Activated B cell treated with CpG ODN at 0.5 μM for 24 hours (primary cell): ENCODE measurements around the gene PLCG2. TPM values are rescaled to one million over a fixed set of nuclear protein-coding genes. Genes with fewer than 3 reads are reported as not detected.

Source experiments
- ATAC-seq: fragments of 200-7000 bp; cut with Tn5 transposase; one replicate; pipeline ENCODE4 v1.10.0; 2021; ENCODE audit warnings: low read depth, mild to moderate bottlenecking, moderate library complexity
- CTCF ChIA-PET: fragments of 350-600 bp; sonication (Branson Sonifier 250); formaldehyde crosslinking; loops from one replicate; lab custom pipeline; 2021; ENCODE audit warnings: antibody characterized with exemption; lab: Charles Lee
- POLR2A ChIA-PET: fragments of 350-600 bp; sonication (Branson Sonifier 250); formaldehyde crosslinking; loops from one replicate; lab custom pipeline; 2021; ENCODE audit warnings: antibody characterized with exemption; lab: Charles Lee
- DNase-seq: peaks from one replicate; pipeline ENCODE4 v3.0.0; 2022
- H3K27ac Mint-ChIP-seq: one replicate; pipeline ENCODE4 v1.8.0; 2020; ENCODE audit warnings: mixed read lengths
- H3K27me3 Mint-ChIP-seq: one replicate; pipeline ENCODE4 v1.8.0; 2021; ENCODE audit warnings: mixed read lengths
- H3K36me3 Mint-ChIP-seq: one replicate; pipeline ENCODE4 v1.8.0; 2021; ENCODE audit warnings: low read depth, mixed read lengths
- H3K4me1 Mint-ChIP-seq: one replicate; pipeline ENCODE4 v1.8.0; 2021; ENCODE audit warnings: mixed read lengths
- H3K4me3 Mint-ChIP-seq: one replicate; pipeline ENCODE4 v1.8.0; 2020; ENCODE audit warnings: mild to moderate bottlenecking, mixed read lengths
- H3K9me3 Mint-ChIP-seq: one replicate; pipeline ENCODE4 v1.8.0; 2020; ENCODE audit warnings: mixed read lengths
- intact Hi-C: fragments of 100-400 bp; cut with micrococcal nuclease; formaldehyde crosslinking; loops from one replicate; pipeline ENCODE4 v1.15.1; 2024
- total RNA-seq: library from RNA; stranded (reverse); gene quantifications from 2 replicates; pipeline ENCODE4 v1.2.3, GENCODE V29; 2022
- TF ChIP-seq, protein P1 (sequence below): fragments of 200-600 bp; IDR thresholded peaks from one replicate; pipeline ENCODE4 v1.8.0; 2022; ENCODE audit warnings: antibody characterized with exemption, mild to moderate bottlenecking

PLCG2 gene
- total RNA-seq, 1 donor from 2014 or later = 525 TPM

DNA sequence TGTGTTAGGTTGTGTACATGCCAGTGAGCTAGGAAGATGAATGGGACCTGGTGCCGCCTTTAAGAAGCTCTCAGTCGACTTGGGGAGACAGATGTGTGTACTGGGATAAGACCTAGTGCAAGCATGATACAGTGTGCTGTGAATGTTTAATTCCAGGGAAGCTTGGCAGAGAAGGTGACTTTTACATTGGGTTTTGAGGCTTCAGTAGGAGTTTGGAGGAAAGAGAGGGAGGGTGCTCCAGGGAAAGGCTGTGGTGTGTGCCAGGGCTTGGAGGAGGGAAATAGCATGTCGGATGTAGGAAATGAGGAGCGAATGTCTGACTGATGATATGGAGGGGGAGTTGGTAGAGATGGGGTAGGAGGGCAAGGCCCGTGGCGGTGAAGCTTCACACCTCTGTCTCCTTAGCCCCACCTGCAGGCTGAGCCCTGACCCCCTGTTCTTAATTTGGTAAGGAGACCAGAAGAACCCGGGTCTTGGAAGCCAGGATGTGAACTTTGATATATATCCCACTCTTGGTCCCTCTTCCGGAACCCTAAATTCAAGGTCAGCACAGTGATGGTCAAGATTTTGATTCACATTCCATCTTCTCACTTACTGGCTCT, 76.6 kb downstream of the PLCG2 start:
- no peaks in the 10 kb centered on the region for H3K27me3 Mint-ChIP-seq
- DNase-seq (no peak), ATAC-seq (no peak)
- POLR2A ChIA-PET = interaction anchor here (1.3 to 1.5 kb wide), 2 partner anchors 32 to 39 kb away, joined by 3 read pairs; no protein-coding TSS in a partner anchor
- H3K36me3 Mint-ChIP-seq = peaks cover 86% of the 10 kb centered on the region
- H3K27ac Mint-ChIP-seq = peak overlapping the region; percentile 71
- no peaks in the 10 kb centered on the region for H3K9me3 Mint-ChIP-seq
- no peak overlapping the region for H3K4me3 Mint-ChIP-seq
- TF ChIP-seq, protein P1, sequence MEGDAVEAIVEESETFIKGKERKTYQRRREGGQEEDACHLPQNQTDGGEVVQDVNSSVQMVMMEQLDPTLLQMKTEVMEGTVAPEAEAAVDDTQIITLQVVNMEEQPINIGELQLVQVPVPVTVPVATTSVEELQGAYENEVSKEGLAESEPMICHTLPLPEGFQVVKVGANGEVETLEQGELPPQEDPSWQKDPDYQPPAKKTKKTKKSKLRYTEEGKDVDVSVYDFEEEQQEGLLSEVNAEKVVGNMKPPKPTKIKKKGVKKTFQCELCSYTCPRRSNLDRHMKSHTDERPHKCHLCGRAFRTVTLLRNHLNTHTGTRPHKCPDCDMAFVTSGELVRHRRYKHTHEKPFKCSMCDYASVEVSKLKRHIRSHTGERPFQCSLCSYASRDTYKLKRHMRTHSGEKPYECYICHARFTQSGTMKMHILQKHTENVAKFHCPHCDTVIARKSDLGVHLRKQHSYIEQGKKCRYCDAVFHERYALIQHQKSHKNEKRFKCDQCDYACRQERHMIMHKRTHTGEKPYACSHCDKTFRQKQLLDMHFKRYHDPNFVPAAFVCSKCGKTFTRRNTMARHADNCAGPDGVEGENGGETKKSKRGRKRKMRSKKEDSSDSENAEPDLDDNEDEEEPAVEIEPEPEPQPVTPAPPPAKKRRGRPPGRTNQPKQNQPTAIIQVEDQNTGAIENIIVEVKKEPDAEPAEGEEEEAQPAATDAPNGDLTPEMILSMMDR = no peak
- intact Hi-C loops = no loop called here
- H3K4me1 Mint-ChIP-seq = peaks cover 64% of the 10 kb centered on the region
- CTCF ChIA-PET = interaction anchor here (1.2 to 1.9 kb wide), 6 partner anchors 13 to 51 kb away, joined by 3 to 8 read pairs (median 4); no protein-coding TSS in a partner anchor

DNA sequence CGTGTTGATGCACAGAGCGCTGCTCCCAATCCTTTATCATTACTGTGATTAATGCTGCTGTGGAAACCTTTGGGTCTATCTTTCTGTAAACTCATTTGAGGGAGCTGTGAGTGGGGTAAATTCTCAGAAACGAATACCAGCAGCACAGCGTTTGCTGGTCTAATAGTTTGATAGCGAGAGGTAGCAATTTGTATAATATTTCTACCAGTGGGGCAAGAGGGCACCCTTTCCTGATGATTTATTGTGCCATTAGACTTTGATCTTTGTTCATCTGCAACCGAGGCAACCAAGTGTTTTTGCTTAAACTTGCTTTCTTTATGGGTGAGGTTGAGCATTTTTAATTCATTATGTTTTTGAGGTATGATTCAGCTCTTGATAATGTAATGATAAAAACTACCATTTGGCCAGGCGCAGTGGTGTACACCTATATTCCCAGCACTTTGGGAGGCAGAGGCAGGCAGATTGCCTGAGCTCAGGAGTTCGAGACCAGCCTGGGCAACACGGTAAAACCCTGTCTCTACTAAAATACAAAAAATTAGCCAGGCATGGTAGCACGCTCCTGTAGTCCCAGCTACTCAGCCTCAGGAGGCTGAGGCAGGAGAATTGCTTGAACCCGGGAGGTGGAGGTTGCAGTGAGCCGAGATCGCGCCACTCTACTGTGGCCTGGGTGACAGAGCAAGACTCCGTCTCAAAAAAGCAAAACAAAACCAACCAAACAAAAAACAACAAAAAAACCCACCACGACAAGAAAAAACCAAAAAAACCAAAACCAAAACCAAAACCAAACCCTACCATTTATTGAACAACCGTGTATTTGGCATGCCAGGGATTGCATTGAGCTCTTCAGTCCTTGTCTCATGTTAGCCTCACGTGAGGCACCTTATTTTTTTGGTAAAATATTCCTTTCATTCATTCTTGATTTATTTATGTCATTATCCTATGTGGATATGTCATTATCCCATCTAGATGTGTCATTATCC, 81.5 kb downstream of the PLCG2 start:
- ChIA-PET CTCF (interaction anchor here (1.3 to 1.5 kb wide), 2 partner anchors 13 to 18 kb away, joined by 3 to 4 read pairs; no protein-coding TSS in a partner anchor), POLR2A (interaction anchor here (0.7 to 1.7 kb wide), 3 partner anchors 9 to 19 kb away, joined by 3 to 7 read pairs (median 5); no protein-coding TSS in a partner anchor)
- no peaks in the 10 kb centered on the region for H3K9me3 Mint-ChIP-seq
- TF ChIP-seq, protein P1 = no peak
- ATAC-seq (no peak), DNase-seq (no peak)
- peaks cover 66% of the 10 kb centered on the region for H3K4me1 Mint-ChIP-seq
- H3K27ac Mint-ChIP-seq = peak overlapping the region; percentile 46
- H3K27me3 Mint-ChIP-seq = no peaks in the 10 kb centered on the region
- H3K4me3 Mint-ChIP-seq = no peak overlapping the region
- intact Hi-C loops = loop anchor here (10.0 kb wide), 1 partner anchor 856 kb away; the partner anchor contains the start of genes CENPN and CMC2
- H3K36me3 Mint-ChIP-seq = peaks cover 91% of the 10 kb centered on the region

DNA sequence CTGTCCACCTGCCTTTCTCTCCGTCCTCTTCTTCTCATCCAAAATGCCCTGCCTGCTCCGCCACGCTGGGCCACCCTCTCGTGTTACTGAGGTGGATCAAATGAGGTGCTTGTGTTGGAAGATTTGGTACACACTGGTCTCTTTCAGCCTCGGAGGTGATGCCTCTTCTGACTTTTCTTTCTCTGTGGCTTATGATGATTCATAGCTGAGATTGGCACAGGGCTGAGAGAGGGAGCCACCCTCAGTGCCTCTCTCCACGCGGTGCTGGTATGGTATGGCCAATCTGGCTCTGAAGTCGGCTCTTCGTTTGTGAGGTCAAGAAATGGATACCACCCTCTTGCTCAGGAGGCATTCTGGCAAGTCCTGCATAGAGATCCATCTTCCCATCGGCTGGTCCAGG, 82.4 kb downstream of the PLCG2 start:
- DNase-seq = no peak
- peaks cover 82% of the 10 kb centered on the region for H3K36me3 Mint-ChIP-seq
- TF ChIP-seq, protein P1 = no peak
- H3K4me1 Mint-ChIP-seq = peaks cover 60% of the 10 kb centered on the region
- CTCF ChIA-PET = interaction anchor here (1.3 to 1.5 kb wide), 2 partner anchors 13 to 19 kb away, joined by 3 to 4 read pairs; no protein-coding TSS in a partner anchor
- peak overlapping the region; percentile 46 for H3K27ac Mint-ChIP-seq
- no peaks in the 10 kb centered on the region for H3K27me3 Mint-ChIP-seq
- POLR2A ChIA-PET = interaction anchor here (0.7 to 1.7 kb wide), 2 partner anchors 10 to 121 kb away, joined by 3 to 5 read pairs; no protein-coding TSS in a partner anchor
- no peak overlapping the region for H3K4me3 Mint-ChIP-seq
- intact Hi-C loops = loop anchor here (10.0 kb wide), 1 partner anchor 857 kb away; the partner anchor contains the start of genes CENPN and CMC2
- H3K9me3 Mint-ChIP-seq = no peaks in the 10 kb centered on the region
- ATAC-seq = no peak

DNA sequence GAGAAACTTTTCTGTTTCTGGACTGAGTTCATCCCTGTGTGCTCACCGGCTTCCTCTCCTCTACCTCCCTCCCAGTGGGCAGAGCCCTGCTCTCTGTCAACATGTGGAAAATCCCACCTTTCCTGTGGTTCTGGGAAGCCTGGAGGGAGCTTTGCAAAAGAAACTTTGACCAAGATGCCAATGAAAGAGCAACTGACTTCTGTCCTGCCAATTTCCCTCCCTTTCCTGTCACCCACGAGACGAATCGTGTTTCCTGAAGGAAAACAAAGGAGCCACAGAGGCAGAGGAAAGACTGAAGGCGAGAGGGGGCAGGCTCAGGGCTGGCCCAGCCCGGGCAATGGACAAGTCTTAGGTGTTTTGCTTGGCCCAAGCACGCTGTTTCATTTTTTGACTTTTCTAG, 82.8 kb downstream of the PLCG2 start:
- no peak overlapping the region for H3K4me3 Mint-ChIP-seq
- TF ChIP-seq, protein P1 = no peak
- ATAC-seq = no peak
- POLR2A ChIA-PET = interaction anchor here (0.7 to 2.8 kb wide), 4 partner anchors 10 to 122 kb away, joined by 3 to 12 read pairs (median 4); no protein-coding TSS in a partner anchor
- H3K9me3 Mint-ChIP-seq = no peaks in the 10 kb centered on the region
- H3K27me3 Mint-ChIP-seq = no peaks in the 10 kb centered on the region
- DNase-seq = no peak
- H3K36me3 Mint-ChIP-seq = peaks cover 81% of the 10 kb centered on the region
- intact Hi-C loops = loop anchor here (2.0 to 10.0 kb wide), 2 partner anchors 19 to 857 kb away; partner anchors contain the start of genes CENPN and CMC2
- H3K4me1 Mint-ChIP-seq = peaks cover 61% of the 10 kb centered on the region
- CTCF ChIA-PET = interaction anchor here (0.6 to 1.3 kb wide), 2 partner anchors 20 to 120 kb away, joined by 3 read pairs; no protein-coding TSS in a partner anchor
- peak overlapping the region; percentile 46 for H3K27ac Mint-ChIP-seq
